ENCODE results near the gene PLXDC2.

Gene PLXDC2

DNA sequence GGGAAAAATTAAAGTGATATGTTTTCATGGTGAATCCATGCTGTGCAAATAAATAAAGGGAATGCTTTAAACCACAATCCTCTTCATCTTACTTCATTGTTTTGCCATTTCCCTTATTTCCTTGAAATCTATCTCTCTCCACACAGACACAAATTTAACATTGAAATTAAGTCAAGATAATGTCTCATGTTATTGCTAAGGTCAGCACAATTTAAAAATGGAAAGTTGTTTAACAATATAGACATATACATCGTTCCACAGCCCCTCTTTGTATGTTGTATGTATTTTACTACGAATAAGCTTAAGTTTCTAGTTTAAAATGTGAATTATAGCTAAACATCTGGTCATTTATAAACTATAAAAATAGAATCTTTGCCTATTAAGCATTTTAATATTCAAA is 256.9 kb downstream of the PLXDC2 start:
- DNase-seq, result no peak

DNA sequence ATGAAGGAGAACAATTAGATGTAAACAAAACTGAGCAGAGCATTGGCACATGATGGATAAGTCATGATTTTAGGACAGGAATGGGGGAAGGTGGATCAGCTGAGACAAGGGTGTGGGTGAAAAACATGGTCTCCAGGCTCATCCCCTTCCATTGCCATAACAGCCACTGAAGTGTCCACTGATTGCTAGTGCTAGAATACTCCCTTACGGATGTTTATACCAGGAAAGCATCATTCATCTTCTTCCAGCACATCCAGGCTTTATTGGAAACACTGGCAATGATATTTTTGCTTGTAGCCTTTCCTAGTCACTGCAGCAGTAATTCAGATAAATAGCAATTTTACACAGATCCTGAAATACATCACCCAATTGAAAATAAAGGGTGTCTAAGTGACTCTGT is 259.5 kb downstream of the PLXDC2 start:
- no peak for DNase-seq

DNA sequence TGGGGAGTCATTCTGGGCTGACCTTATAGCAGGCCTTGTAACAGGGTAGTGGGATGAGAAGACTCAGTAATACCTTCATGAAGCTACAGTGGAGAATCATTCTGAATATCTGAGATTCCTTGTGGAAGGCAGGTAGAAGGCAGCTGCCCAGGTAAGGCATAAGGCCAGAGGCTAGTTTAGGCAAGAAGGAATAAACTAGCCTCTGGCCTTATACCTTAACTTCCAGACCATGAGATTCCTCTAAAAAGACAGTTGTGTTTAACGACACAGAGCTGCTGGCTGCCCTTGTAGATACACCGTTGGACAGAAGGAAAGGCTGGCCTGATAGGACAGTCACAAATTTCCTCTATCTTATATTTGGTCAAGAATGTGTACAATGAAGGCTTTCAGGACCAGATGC is 268.2 kb downstream of the PLXDC2 start:
- DNase-seq, result no peak

DNA sequence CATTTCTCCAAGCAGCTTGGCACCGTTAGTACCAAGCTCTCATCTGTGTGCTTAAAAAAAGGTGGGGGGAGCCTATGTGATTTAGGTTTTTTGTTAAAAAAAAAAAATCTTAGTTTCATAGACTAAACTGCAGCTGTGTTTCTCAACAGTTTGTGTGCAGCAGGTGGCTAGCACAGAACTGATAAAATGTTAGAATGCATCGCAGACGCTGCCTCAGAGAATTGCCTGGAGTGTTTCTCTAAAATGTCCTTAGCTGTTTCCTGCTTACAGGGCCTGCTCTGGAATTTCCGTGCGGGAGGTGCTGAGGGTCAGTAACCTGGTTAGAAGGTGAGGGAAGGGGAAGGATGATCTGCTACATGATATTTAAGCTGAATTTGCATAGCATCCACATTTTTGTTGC is 268.9 kb downstream of the PLXDC2 start:
- DNase-seq, result no peak

DNA sequence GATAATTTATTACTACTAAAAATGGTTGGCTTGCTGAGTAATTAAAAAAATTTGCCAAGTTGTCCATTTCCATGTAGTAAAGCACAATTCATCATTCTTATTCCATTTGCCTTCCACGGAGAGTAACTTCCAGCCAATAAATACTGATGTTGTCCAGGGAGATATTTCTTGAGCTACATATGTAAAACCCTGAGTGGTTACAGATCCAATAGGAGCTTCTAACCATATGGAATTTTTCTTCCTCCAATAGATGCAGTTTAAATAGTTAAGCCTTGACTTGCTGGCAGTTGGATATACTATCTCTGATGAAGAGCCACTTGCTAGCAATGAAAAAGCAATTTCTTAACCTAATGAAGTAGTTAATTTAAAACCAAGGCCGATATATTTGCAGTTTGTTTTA is 271.1 kb downstream of the PLXDC2 start:
- no peak for DNase-seq

DNA sequence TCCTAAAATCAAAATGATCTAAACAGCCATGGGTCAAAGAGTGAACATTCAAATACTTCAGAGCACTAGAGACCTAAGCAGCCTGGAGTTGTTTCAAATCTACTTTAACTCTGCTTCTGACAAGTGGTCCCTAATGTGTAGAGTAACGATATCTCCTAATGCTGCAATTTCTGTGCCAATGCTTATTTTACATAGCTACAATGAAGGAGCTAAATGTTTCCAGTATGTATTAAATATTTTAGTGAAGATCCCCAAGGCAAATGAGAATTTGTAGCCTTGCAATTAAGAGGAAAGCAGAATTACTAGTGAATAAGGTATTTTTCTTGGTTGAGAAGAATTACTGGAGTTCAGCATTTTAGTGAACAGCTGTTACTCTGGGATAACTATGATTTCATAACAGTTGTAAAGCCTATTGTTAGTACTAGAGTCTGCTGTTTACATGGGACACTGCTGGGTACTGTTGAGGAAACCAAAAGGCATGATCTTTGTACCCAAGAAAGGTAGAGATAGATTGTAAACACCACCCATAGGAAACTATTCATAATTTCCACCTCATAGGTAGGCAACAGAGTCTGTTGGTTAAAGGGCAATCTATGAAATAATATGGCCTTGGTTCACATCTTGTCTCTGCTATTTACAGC is 271.9 kb downstream of the PLXDC2 start:
- DNase-seq, result no peak

DNA sequence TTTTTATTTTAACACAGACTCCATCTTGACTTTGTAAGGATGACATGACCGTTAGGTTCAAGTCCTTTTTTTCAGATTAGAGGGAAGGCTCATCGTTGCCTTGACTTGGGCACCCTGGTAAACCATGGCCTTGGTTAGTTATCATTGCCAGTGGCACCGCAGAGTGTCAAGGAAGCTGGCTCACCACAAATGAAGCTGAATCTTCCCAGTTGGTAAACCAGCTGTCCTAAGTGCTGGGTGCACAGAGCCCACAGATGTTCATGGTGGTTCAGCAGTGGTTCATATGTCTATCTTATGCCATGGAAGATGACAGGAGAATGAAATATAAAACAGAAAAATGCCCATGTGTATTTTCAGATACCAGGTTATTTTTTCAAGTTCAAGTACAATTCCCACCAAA is 273.6 kb downstream of the PLXDC2 start:
- no peak for DNase-seq

DNA sequence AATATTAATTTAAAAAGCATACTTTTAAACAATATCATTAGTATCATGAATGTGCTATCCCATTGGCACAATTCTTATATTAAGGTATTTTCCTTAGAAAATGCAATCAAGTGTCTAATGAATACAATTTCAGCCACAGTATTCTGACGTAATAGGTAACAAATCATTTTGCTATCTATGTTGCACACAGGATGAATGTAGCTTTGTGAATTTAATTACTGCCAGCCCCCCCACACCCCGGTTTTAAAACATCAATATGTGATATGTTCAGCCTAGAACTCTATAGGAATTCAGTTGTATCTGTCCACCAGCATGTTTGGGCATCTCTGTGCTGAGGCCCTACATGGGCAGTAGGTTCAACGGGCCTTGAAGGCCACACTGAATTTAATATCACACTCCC is 274.6 kb downstream of the PLXDC2 start:
- no peak for DNase-seq

DNA sequence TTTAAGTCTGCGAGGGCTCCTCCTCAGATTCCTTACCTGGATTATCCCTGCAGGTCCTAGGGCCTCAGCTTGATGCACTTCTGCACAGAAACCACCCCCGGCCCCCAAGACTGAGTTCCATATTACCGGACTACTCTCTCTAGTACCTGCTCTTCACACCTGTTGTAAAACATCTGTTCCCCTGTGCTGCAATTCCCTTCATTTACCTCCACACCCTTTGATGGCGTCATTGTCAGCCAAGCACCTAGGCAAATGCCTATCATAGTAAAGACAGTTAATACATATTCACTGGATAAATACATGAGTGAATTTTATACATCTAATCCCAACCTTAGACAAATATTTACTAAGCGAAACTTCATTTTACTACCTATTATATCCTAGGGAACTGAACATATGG is 275.5 kb downstream of the PLXDC2 start:
- DNase-seq, result no peak

DNA sequence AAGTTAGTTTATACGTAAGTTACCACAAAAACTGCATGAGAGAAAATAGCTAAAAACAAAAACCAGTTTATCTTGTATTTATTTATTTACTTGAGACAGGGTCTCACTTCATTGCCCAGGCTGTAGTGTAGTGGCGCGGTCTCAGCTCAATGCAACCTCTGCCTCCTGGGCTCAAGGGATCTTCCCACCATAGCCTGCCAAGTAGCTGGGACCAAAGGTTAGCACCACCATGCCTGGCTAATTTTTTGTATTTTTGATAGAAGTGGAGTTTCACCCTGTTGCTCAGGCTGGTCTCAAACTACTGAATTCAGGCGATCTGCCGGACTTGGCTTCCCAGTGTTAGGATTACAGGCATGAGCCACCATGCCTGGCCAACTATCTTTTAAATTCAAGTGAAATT is 277.4 kb downstream of the PLXDC2 start:
- no peak for DNase-seq

DNA sequence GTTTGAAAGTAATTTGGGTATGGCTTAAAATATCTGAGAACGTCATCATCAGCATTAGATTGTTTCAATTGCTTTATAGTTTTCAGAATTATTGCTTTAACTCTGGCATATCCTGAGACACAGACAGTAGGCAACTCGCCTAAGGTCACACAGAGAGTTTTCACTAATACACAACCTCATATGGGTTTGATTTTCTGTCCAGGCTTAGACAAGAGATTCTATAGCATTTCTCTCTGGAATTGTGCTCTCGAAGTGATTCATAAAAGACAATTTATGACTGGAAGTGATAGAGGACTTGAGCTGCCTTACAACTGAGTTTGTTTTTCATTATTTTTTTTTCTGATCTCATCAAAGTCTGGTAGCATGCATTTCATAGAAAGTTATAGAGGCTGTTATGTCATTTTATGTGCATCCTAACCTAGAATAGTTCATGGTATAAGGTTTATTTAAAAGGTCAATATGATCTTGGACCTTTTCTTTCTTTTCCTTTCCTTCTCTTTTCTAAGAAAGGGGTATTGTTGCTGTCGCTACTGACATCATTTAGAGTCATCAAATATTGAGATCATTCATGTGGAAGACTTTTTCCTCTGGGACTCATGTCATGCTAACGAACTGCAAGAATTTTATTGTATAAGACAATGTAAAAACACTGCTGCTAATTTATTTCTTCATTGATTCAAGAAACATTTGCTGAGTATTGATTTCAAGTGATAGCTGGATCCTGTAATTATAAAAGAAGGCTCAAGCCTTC is 278.2 kb downstream of the PLXDC2 start:
- no peak for DNase-seq

DNA sequence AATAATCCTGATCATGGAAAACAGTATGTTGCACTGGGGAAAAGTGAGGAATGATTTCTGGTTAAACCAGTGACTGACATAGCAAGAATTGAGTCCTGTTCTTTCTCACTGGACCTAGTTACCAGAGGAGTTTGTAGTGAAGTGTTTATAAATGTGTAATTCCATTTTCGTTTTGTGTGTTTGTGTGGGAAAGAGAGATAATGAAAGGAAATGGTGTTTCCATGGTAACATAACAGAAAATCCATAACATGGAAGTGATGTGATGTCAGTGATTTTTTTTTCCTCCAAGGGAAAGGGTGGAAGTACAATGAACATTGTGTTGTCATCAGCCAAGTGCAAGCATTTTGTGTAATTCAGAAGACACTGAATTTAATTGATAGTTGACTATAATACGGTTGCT is 283.9 kb downstream of the PLXDC2 start:
- no peak for DNase-seq

DNA sequence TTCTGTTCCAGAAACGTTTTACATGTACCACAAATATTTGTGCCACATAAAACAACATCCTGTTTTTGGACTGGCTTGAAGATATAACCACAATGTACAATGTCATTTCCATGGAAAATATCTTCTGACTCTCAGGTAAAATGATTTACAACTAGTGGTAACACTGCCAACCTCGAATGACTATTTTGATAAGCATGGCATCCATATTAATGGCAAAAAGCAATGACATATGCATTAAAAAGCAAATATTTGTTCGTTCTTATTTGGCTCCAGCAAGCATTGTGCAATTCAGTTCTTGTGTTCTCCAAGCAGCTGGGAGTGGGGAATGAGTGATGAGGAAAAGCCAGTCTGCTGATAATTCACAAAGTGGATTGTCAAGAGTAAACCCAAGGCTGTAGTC is 289.0 kb downstream of the PLXDC2 start:
- DNase-seq, result no peak

DNA sequence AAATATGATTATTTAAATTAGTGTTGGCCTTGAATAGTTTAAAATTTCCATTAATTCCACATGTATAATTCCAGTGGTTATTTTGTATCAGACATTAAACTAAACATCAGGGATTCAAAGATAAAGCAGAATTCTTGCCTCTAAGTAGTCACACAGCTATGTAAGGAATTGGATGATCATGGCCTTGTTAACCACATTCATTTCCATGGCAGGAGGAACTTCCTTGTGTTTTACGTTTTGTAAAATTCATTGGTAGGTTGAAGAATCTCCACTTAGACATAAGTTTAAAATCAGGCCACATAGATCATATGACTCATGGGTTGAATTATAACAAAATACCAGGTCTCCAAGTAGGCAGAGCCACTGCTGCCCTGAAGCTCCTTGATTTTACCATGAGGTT is 289.7 kb downstream of the PLXDC2 start:
- DNase-seq, result no peak

DNA sequence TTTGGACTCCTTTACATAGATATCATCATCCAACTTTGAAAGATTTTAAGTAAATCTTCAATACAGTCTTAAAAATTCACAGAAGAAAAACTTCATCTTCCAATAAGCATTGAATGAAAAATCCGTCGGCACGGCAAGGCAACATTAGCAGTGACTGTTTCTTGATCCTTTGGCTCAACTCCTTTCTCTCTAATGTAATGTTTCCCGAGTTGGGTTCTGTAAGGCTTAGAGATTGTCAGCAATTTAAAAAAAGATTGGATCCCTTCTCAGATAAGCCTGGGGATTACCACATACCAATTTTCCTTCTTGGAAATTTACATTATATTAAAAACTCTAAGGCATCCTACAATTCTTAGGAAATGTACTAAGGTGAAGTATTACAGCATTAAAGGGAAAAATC is 291.8 kb downstream of the PLXDC2 start:
- DNase-seq, result no peak

DNA sequence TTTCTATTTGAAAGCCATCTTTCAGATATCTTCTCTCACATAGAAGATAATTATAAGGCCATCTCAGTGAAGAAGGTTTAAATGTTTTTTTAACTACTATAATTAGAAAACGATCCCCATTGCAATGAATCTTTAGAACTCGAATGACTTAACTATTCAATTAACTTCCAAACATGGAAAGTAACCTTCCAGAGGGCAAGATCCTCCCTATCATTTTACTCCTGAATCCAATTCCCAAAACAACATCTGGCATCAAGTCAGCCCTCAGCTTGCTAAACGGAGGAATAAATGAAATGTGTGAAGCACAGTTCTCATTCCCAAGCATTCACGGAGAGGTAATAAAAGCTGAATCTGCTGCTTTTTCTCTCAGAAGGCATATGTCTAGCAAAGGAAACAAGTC is 293.4 kb downstream of the PLXDC2 start:
- DNase-seq, result no peak

DNA sequence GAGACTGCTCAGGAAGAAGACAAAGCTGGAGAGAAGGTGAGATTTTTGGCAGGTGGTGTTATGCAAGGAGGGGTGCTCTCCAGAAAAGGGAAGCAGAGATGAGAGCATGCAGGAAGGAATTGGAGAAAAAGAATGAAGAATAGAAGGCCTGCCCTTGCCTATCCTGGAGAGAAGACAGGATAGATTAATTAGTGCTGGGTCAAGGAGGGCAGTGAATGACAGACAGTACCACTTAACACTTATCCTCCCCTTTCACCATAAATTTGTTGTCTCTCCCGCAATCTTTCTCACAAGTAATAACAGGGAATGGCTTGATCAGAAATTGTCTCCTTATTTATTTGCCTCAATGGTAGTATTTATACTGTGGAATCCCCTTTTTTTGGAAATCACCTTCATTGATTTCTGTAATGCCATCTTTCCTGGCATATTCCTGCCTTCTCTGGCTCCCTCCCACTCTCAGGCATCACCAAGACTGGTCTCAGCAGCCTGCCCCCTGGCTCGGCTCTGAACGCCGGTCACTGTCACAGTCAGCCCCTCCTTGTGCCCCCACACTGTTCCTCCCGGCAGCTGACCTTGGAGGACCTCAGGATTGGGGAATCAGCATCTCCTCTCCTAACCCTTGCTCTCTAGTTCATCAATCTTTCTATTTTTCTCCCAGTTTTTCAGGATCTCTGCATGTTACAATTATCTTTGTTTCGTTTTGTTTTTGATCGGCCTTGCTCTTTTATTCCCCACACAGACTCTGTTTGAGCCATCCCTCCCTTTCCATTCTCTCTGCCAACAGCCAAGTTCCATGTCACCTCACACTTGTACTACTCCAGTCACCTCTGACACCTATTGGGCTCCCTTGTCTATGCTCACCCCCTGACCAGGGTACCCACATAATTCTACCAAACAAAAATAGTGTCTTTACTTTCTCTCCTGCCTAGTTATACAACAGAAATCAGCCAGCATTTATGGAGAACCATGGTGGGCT is 294.2 kb downstream of the PLXDC2 start:
- DNase-seq, result no peak

DNA sequence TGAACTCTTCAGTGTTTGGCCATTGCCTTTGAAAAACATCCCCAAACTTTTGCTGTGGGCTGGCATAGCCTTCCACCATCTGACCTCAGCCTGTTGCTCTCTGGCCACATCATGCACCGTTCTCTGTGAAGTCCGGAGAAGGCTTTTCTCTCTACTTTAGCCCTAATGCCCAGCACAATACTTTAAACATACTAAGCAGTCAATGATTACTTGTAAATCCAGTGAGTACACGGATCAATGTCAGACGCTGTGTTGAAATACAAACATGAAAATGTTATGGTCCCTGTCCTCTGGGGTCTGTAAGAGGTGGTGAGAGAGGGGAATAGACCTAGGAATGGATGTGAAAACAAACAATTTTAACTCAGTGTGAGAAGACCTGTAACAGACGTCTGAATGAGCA is 297.9 kb downstream of the PLXDC2 start:
- DNase-seq, result no peak

DNA sequence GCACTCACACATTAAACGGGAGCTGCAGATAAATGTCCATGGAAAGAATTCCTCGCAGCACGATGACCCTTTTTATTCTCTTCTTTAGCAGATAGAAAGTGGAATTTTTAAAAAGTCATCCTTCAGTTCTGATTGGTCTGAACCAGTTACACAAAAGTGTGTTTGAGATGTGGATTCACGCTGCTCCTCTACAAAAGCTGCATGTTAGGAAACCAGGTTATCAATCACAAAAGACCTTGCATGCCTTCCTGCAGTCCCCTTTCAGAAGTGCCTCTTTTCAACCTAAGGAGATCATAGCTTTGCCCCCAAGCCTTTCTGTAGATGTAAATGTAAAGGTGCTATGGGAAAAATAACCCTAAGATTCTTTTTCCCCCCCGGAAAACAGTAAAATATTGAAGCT is 299.7 kb downstream of the PLXDC2 start:
- DNase-seq, result no peak

DNA sequence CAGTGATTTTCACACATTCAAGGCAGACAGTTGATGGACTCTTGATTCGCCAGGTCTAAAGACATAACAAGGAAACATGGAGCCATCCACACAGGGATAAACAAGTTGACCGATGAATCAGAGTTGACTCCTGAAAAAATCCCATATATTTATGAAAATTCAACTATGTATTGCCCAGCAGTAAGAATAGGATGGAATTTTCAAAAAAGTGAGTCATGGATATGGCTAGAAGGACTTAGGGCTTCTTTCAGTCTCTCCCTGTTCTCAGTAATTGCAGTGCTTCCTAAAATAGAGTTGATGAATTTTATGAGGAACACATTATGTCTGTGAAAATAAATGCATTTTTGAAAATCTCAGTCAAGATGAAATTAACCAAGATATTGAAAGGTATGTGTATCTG is 301.2 kb downstream of the PLXDC2 start:
- no peak for DNase-seq

DNA sequence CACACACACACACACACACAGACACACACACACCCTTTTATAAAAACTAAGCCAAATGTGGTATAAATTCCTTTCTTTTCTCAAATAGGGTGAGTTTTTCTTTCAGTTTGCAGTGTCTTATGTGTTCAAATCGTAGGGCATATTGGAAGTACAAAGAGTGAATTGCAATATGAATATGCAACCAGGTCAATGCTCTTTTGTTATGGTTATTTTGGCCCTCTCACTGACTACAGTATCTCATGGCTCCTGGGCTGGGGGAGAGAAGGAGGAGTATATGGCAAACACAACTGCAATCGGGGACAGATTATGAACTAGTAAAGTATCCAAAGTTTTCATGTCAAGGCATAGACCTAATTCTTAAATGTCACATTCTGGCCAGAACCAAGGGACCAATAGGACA is 301.9 kb downstream of the PLXDC2 start:
- no peak for DNase-seq

DNA sequence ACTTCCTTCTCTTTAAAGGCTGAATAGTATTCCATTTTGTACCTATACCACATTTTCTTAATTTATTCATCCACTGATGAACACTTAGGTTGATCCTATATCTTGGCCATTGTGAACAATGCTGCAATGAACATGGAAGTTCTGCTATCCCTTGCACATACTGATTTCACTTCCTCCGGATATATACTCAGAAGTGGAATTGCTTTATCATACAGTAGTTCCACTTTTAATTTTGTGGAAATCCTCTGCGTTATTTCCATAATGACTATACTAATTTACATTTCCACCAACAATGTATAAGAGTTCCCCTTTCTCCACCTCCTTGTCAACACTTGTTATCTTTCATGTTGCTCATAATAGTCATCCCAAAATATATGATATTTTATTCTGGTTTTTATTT is 312.6 kb downstream of the PLXDC2 start:
- DNase-seq, result no peak

DNA sequence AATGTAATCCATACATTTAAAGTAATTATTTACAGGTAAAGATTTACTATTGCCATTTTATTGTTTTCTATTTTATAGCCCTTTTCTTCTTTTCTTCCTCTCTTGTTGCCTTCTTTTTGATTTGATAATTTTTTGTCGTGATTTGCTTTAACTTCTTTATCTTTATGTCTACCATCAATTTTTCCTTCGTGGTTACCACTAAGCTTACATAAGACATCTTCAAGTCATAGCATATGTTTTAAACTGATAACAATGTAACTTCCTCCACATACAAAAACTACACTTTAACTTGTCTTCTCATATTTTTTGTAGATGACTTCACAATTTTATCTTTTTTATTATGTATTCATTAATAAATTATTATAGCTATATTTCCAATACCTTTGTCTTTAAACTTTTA is 316.6 kb downstream of the PLXDC2 start:
- DNase-seq, result no peak

DNA sequence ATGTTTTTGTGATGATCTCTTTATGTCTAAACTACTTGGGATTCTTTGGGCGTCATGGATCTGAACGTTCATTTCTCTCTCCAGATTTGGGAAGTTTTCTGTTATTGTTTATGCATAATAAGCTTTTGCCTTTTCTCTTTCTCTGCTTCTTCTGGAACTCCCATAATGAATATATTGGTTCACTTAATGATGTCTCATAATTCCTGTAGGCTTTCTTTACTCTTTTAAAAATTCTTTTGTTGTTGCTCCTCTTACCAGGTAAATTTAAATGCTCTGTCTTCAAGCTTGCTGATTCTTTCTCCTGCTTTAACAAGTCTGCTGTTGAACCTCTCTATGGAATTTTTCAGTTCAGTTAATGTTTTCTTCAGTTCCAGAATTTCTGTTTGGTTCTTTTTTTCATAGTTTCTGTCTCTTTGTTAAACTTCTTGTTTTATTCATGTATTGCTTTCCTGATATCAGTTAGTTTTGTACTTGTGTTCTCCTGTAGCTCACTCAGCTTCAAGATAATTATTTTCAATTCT is 317.5 kb downstream of the PLXDC2 start:
- no peak for DNase-seq
